Spleen (tissue), 11 donors: ENCODE results near the gene PMM1. TPM values are rescaled to one million over a fixed set of nuclear protein-coding genes. Genes with fewer than 3 reads are reported as not detected.
"Not testable (repeated sequence)": the region's sequence is repeated elsewhere in the genome, so short reads cannot be mapped to it uniquely, and the experiment has no call there.

Experiments used
- DNase-seq: peaks from one replicate; pipeline ENCODE4 v3.0.0-alpha.2; 2020
- H3K27ac ChIP-seq, 8 donors: fragments of 200-600 bp; sonication (generic) in 7 of 8; 1 replicate in 4 of 8; 2 replicates in 4 of 8; pipeline versions ENCODE4 v1.5.0 to v1.8.0; 2016 to 2021; ENCODE audit warnings: inconsistent platforms in 4 of 8, mild to moderate bottlenecking in 4 of 8, moderate library complexity in 1 of 8
- H3K27me3 ChIP-seq, 7 donors: fragments of 200-600 bp; sonication (generic) in 6 of 7; replicated peaks in 1 of 7; 1 replicate in 4 of 7; 2 replicates in 3 of 7; pipeline versions ENCODE4 v1.5.0 to v1.8.0; 2016 to 2021; ENCODE audit warnings: inconsistent platforms in 3 of 7, mild to moderate bottlenecking in 1 of 7
- H3K36me3 ChIP-seq, 6 donors: fragments of 200-600 bp; sonication (generic) in 5 of 6; 1 replicate in 4 of 6; 2 replicates in 2 of 6; pipeline versions ENCODE4 v1.5.0 to v1.8.0; 2016 to 2021; ENCODE audit warnings: inconsistent platforms in 2 of 6
- H3K4me1 ChIP-seq, 6 donors: fragments of 200-600 bp; sonication (generic) in 5 of 6; 1 replicate in 3 of 6; 2 replicates in 3 of 6; pipeline versions ENCODE4 v1.5.0 to v1.8.0; 2016 to 2021; ENCODE audit warnings: inconsistent platforms in 3 of 6
- H3K4me3 ChIP-seq, 8 donors: fragments of 200-600 bp; sonication (generic) in 7 of 8; 1 replicate in 4 of 8; 2 replicates in 4 of 8; pipeline versions ENCODE4 v1.5.0 to v1.8.0; 2016 to 2021; ENCODE audit warnings: inconsistent platforms in 4 of 8, mild to moderate bottlenecking in 4 of 8, moderate library complexity in 2 of 8
- H3K9me3 ChIP-seq, 8 donors: fragments of 200-600 bp; sonication (generic) in 7 of 8; 1 replicate in 4 of 8; 2 replicates in 4 of 8; pipeline versions ENCODE4 v1.5.0 to v1.8.0; 2016 to 2021; ENCODE audit warnings: inconsistent platforms in 4 of 8
- CTCF ChIP-seq, 11 experiments: fragments of 200-600 bp in 7 of 11; fragments of 450-650 bp in 4 of 11; sonication (generic) in 4 of 11; IDR thresholded peaks in 8 of 11; conservative IDR thresholded peaks in 3 of 11; 1 replicate in 7 of 11; 2 replicates in 4 of 11; pipeline versions ENCODE4 v1.4.0 to v1.8.0; 2016 to 2021; ENCODE audit warnings: antibody characterized with exemption in 11 of 11, inconsistent platforms in 4 of 11, mild to moderate bottlenecking in 1 of 11
- POLR2A ChIP-seq, 3 donors: fragments of 450-650 bp; IDR thresholded peaks; one replicate each; pipeline ENCODE4 v1.5.1; 2017; ENCODE audit warnings: antibody characterized with exemption in 3 of 3, mild to moderate bottlenecking in 1 of 3
- POLR2AphosphoS5 ChIP-seq, 3 donors: sonication (generic); formaldehyde crosslinking; IDR thresholded peaks; one replicate each; pipeline ENCODE4 v1.5.1; 2017; ENCODE audit warnings: antibody characterized with exemption in 3 of 3
- WGBS, 5 donors: extraction: QIAGEN DNeasy Blood & Tissue Kit in 3 of 5; methylation state at CpG; one replicate each; pipeline versions ENCODE4 v1.1.5 to v1.1.7; 2013 to 2018; 5-methylcytosine and 5-hydroxymethylcytosine counted together
- intact Hi-C: fragments of 100-400 bp; cut with DNase I; formaldehyde crosslinking; loops from one replicate; pipeline ENCODE4 v1.15.0; 2023; ENCODE audit warnings: low total_unique reads
- polyA plus RNA-seq, 3 donors: library from polyadenylated mRNA; stranded (reverse); fragments of 200-250 nt; gene quantifications; one replicate each; pipeline ENCODE4 v1.2.1, GENCODE V29; 2013
- total RNA-seq, 7 donors: library from RNA; depleted of rRNA in 3 of 7; stranded (reverse); fragments of >200 nt in 3 of 7; fragmentation: NEBNext Ultra II Directional in 4 of 7; extraction: Animal tissue kit (Norgen Biotek cat#: 25700) in 4 of 7; gene quantifications; one replicate each; pipeline versions ENCODE4 v1.1.0 to v1.2.1, GENCODE V29; 2016 to 2021
- donor health status: healthy with polysubstance abuse.
- donor health status: DM: no; HTN: no; CAD: no; lungs with moderate emphysema.
- donor health status: DM: no; HTN: no; CAD: no.
- donor health status: Bipolar disorder and iron deficiency.
- donor health status: healthy.
- donor health status: DM: no; HTN: no; CAD: no.
- donor health status: DM: yes; HTN: yes; CAD: no.

PMM1 gene
- total and polyA plus RNA-seq, 10 donors: 15.1 to 25.0 (median 17.0) TPM

- Histone ChIP-seq H3K36me3 (peaks cover 0 to 100% (median 84%) of the 10 kb centered on the region in 6 donors), H3K9me3 (no peaks in the 10 kb centered on the region)
Observed at GRCh38 chr22:41636467-41636866, 46.8 kb upstream of the PMM1 start.

GRCh38 chr22:41634610-41635009, 45.0 kb upstream of the PMM1 start:
- peaks cover 0 to 100% (median 82%) of the 10 kb centered on the region in 6 donors for H3K36me3 ChIP-seq
- intact Hi-C loops, H3K27me3 ChIP-seq, H3K4me3 ChIP-seq, H3K9me3 ChIP-seq, H3K27ac ChIP-seq, H3K4me1 ChIP-seq, DNase-seq: not testable (repeated sequence)
- WGBS, 5 donors: 93 to 98% (median 97%) methylated on average over 8 of the region's 8 CpGs

More at GRCh38 chr22:41636467-41636866, 46.8 kb upstream of the PMM1 start:
- intact Hi-C loops: no loop called here
- TF ChIP-seq CTCF (IDR thresholded peaks at IDR 0.05 in 8 of 11, conservative IDR thresholded peaks at IDR 0.05 in 3 of 11): no peak
- no peak for TF ChIP-seq POLR2AphosphoS5 (IDR thresholded peaks at IDR 0.05)
- TF ChIP-seq POLR2A (IDR thresholded peaks at IDR 0.05): no peak
- no peak for DNase-seq
- WGBS, 5 donors: 79 to 94% (median 89%) methylated on average over 7 of the region's 7 CpGs
- Histone ChIP-seq H3K27me3 (no peaks in the 10 kb centered on the region), H3K27ac (no peak overlapping the region), H3K4me3 (no peak overlapping the region), H3K4me1 (no peaks in the 10 kb centered on the region)

- DNase-seq, intact Hi-C loops, H3K27me3 ChIP-seq, H3K27ac ChIP-seq, H3K4me3 ChIP-seq, H3K4me1 ChIP-seq, H3K9me3 ChIP-seq: not testable (repeated sequence)
- WGBS, 5 donors: 96 to 100% (median 98%) methylated on average over 6 to 19 of the region's 23 CpGs
- peak in 2 of 3 donors; percentile 9 to 43 for TF ChIP-seq POLR2AphosphoS5 (IDR thresholded peaks at IDR 0.05)
- H3K36me3 ChIP-seq: peaks cover 0 to 100% (median 84%) of the 10 kb centered on the region in 6 donors
Observed at GRCh38 chr22:41631615-41632014, 42.0 kb upstream of the PMM1 start.

- H3K27me3 ChIP-seq, intact Hi-C loops, H3K4me3 ChIP-seq, DNase-seq, H3K27ac ChIP-seq, H3K9me3 ChIP-seq: not testable (repeated sequence)
- Histone ChIP-seq H3K4me1 (peaks cover 0 to 12% (median under 1%) of the 10 kb centered on the region in 6 donors), H3K36me3 (peaks cover 0 to 100% (median 84%) of the 10 kb centered on the region in 6 donors)
- 95 to 98% (median 97%) methylated on average over 19 to 25 of the region's 28 CpGs; no CpG with 5 or more reads in 2 of the 5 donors for WGBS, 5 donors
Observed at GRCh38 chr22:41631115-41631514, 41.5 kb upstream of the PMM1 start.

- peaks cover 6 to 86% (median 77%) of the 10 kb centered on the region in 6 donors for H3K36me3 ChIP-seq
- H3K27me3 ChIP-seq: no peaks in the 10 kb centered on the region
- peak; percentile 29 for DNase-seq
- WGBS, 5 donors: 93 to 99% (median 97%) methylated on average over 7 of the region's 7 CpGs
- TF ChIP-seq CTCF (IDR thresholded peaks at IDR 0.05 in 8 of 11, conservative IDR thresholded peaks at IDR 0.05 in 3 of 11) (no peak), POLR2A (IDR thresholded peaks at IDR 0.05) (no peak), POLR2AphosphoS5 (IDR thresholded peaks at IDR 0.05) (no peak)
- peaks cover 16 to 59% (median 26%) of the 10 kb centered on the region in 6 donors for H3K4me1 ChIP-seq
- H3K27ac ChIP-seq: no peak overlapping the region
- H3K4me3 ChIP-seq: no peak overlapping the region
- intact Hi-C loops: no loop called here
- no peaks in the 10 kb centered on the region for H3K9me3 ChIP-seq
Observed at GRCh38 chr22:41625577-41625976, 35.9 kb upstream of the PMM1 start.

GRCh38 chr22:41621911-41622179, 32.2 kb upstream of the PMM1 start:
- intact Hi-C loops: no loop called here
- Histone ChIP-seq H3K27ac (peak overlapping the region; percentile 92 to 99 (median 96)), H3K36me3 (peaks cover 6 to 49% (median 42%) of the 10 kb centered on the region in 6 donors), H3K4me3 (peak overlapping the region; percentile 73 to 99 (median 88)), H3K4me1 (peaks cover 28 to 88% (median 47%) of the 10 kb centered on the region in 6 donors), H3K9me3 (no peaks in the 10 kb centered on the region), H3K27me3 (no peaks in the 10 kb centered on the region)
- TF ChIP-seq POLR2AphosphoS5 (IDR thresholded peaks at IDR 0.05) (no peak), POLR2A (IDR thresholded peaks at IDR 0.05) (no peak), CTCF (IDR thresholded peaks at IDR 0.05 in 8 of 11, conservative IDR thresholded peaks at IDR 0.05 in 3 of 11) (no peak)
- no peak for DNase-seq
- WGBS, 5 donors: 5 to 7% (median 6%) methylated on average over 8 of the region's 8 CpGs
